GM12878 (cell line): ENCODE measurements around the gene RWDD1. TPM values are rescaled to one million over a fixed set of nuclear protein-coding genes. Genes with fewer than 3 reads are reported as not detected.

Source experiments
- ATAC-seq: fragments of 200-7000 bp; cut with Tn5 transposase; 3 replicates; pipeline ENCODE4 v1.9.1; 2020; ENCODE audit warnings: mild to moderate bottlenecking, moderate library complexity
- BruUV-seq: library from RNA; stranded (reverse); fragments of 400-500 nt; replicated peaks from 2 replicates; lab custom pipeline; 2021; lab: Mats Ljungman, UMichigan
- CTCF ChIA-PET: fragments of 300-600 bp; sonication (Branson Sonifier 250); formaldehyde crosslinking; extraction: SDS; loops from one replicate; lab custom pipeline; 2021; ENCODE audit warnings: inconsistent platforms; lab: Yijun Ruan, JAX
- POLR2A ChIA-PET: fragments of 350-600 bp; formaldehyde crosslinking; extraction: SDS; loops from one replicate; lab custom pipeline; 2021; ENCODE audit warnings: inconsistent platforms; lab: Charles Lee
- RAD21 ChIA-PET: fragments of 300-600 bp; sonication (Branson Sonifier 250); formaldehyde crosslinking; loops from one replicate; lab custom pipeline; 2023; ENCODE audit warnings: antibody characterized with exemption; ENCODE audit not compliant: unreplicated experiment; lab: Charles Lee
- SMC1A ChIA-PET: fragments of 300-600 bp; sonication (Branson Sonifier 250); formaldehyde crosslinking; loops from one replicate; lab custom pipeline; 2023; ENCODE audit not compliant: unreplicated experiment, uncharacterized antibody; lab: Charles Lee
- DNase-seq: peaks from one replicate; pipeline ENCODE4 v3.0.0-alpha.2; 2011; ENCODE audit warnings: low read depth, low spot score
- FAIRE-seq: peaks from 3 replicates; lab custom pipeline; 2011; peaks lifted over from hg19 to GRCh38; lab: Jason Lieb, UNC
- H2AFZ ChIP-seq: 2 replicates; pipeline ENCODE4 v1.6.0; 2011; ENCODE audit warnings: low read depth, low read length, control low read depth; ENCODE audit not compliant: control insufficient read depth
- H3K27ac ChIP-seq: 2 replicates; pipeline ENCODE4 v1.5.1; 2011; ENCODE audit warnings: control low read depth; ENCODE audit not compliant: control insufficient read depth, insufficient read depth
- H3K27me3 ChIP-seq, 2 experiments: replicated peaks in 1 of 2; 2 replicates each; pipeline versions ENCODE4 v1.6.0 to v1.6.1; 2011; ENCODE audit warnings: low read length in 1 of 2; ENCODE audit not compliant: control insufficient read depth in 2 of 2, insufficient read depth in 2 of 2
- H3K36me3 ChIP-seq, 2 experiments: 2 replicates each; pipeline ENCODE4 v1.5.1; 2011; ENCODE audit warnings: low read length in 1 of 2; ENCODE audit not compliant: control insufficient read depth in 2 of 2, insufficient read depth in 2 of 2
- H3K4me1 ChIP-seq: 2 replicates; pipeline ENCODE4 v1.6.1; 2011; ENCODE audit warnings: mild to moderate bottlenecking, low read length, moderate library complexity, mixed read lengths; ENCODE audit not compliant: control insufficient read depth, insufficient read depth
- H3K4me2 ChIP-seq: 2 replicates; pipeline ENCODE4 v1.6.0; 2011; ENCODE audit warnings: control low read depth; ENCODE audit not compliant: control insufficient read depth, insufficient read depth
- H3K4me3 ChIP-seq: fragments of 200-600 bp; sonication (generic); 2 replicates; pipeline ENCODE4 v1.5.1; 2016
- H3K79me2 ChIP-seq: 2 replicates; pipeline ENCODE4 v1.6.0; 2011; ENCODE audit warnings: low read length; ENCODE audit not compliant: control insufficient read depth, insufficient read depth
- H3K9ac ChIP-seq: 2 replicates; pipeline ENCODE4 v1.8.0; 2011; ENCODE audit warnings: low read length, control low read depth, mixed read lengths; ENCODE audit not compliant: control insufficient read depth, insufficient read depth
- H3K9me3 ChIP-seq: replicated peaks from 3 replicates; pipeline ENCODE4 v1.5.1; 2011; ENCODE audit warnings: mild to moderate bottlenecking, low read length; ENCODE audit not compliant: control insufficient read depth, insufficient read depth
- H4K20me1 ChIP-seq: 2 replicates; pipeline ENCODE4 v1.6.0; 2011; ENCODE audit not compliant: control insufficient read depth, insufficient read depth
- FOXK2 ChIP-seq: fragments of 450-650 bp; IDR thresholded peaks from 2 replicates; pipeline ENCODE4 v1.6.1; 2017; ENCODE audit warnings: mild to moderate bottlenecking, moderate library complexity
- KLF5 ChIP-seq: fragments of 450-650 bp; IDR thresholded peaks from 2 replicates; pipeline ENCODE4 v1.6.1; 2014; ENCODE audit warnings: mild to moderate bottlenecking; ENCODE audit not compliant: partially characterized antibody
- MAX ChIP-seq: IDR thresholded peaks from 2 replicates; pipeline ENCODE4 v1.6.1; 2012; ENCODE audit warnings: low read depth, low read length, improper control_type of control experiment
- RAD21 ChIP-seq: IDR thresholded peaks from 2 replicates; pipeline ENCODE4 v1.6.1; 2011; ENCODE audit warnings: mild to moderate bottlenecking, low read depth, low read length, moderate library complexity; ENCODE audit not compliant: insufficient read depth
- RBBP5 ChIP-seq: fragments of 200-600 bp; sonication (generic); conservative IDR thresholded peaks from 2 replicates; pipeline ENCODE4 v1.6.1; 2016
- SIN3A ChIP-seq: IDR thresholded peaks from 2 replicates; pipeline ENCODE4 v1.6.1; 2012; ENCODE audit warnings: low read depth, low read length, improper control_type of control experiment
- YY1 ChIP-seq: IDR thresholded peaks from 2 replicates; pipeline ENCODE4 v1.6.1; 2011; ENCODE audit warnings: low read depth, mild to moderate bottlenecking, low read length
- ZBTB33 ChIP-seq: fragments of 450-650 bp; IDR thresholded peaks from 2 replicates; pipeline ENCODE4 v1.6.1; 2017; ENCODE audit warnings: mild to moderate bottlenecking
- WGBS: methylation state at CpG from one replicate; pipeline ENCODE4 v1.1.6; 2016; ENCODE audit warnings: low lambda C conversion rate; ENCODE audit not compliant: insufficient replicate concordance, insufficient coverage; ENCODE audit errors: missing lambda C conversion rate; 5-methylcytosine and 5-hydroxymethylcytosine counted together
- in situ Hi-C: fragments of 300-500 bp; cut with MboI; formaldehyde crosslinking; loops from 9 replicates; pipeline ENCODE4 v1.14.3; 2018; ENCODE audit warnings: mixed read lengths
- intact Hi-C: fragments of 100-400 bp; cut with micrococcal nuclease; formaldehyde crosslinking; loops from one replicate; pipeline ENCODE4 v1.14.2; 2022; ENCODE audit not compliant: unreplicated experiment
- polyA plus RNA-seq, 11 experiments: library from polyadenylated mRNA; depleted of rRNA in 4 of 11; unstranded in 6 of 11; stranded (reverse) in 5 of 11; fragments of >200 nt; fragmentation: Nextera tagmentation in 4 of 11; fragmentation: Illumina TruSeq in 1 of 11; extraction: Ambion mirVana in 4 of 11; extraction: Trizol in 1 of 11; gene quantifications; 1 replicate in 1 of 11; 2 replicates in 10 of 11; pipeline versions ENCODE4 v1.2.1 to v1.2.3, GENCODE V29; 2011 to 2016; ENCODE audit warnings: inconsistent platforms in 2 of 11, missing spikeins in 2 of 11, low read depth in 1 of 11
- total RNA-seq, 4 experiments: library from RNA; depleted of rRNA in 3 of 4; stranded (reverse); fragments of >200 nt in 3 of 4; fragmentation: Illumina TruSeq in 1 of 4; extraction: Trizol in 1 of 4; gene quantifications; 2 replicates each; pipeline versions ENCODE4 v1.2.1 to v1.2.3, GENCODE V29; 2013 to 2021
- TF ChIP-seq, protein P1 (sequence below): IDR thresholded peaks from 2 replicates; pipeline ENCODE4 v1.6.1; 2011; ENCODE audit warnings: low read depth, low read length, improper control_type of control experiment, borderline replicate concordance
- TF ChIP-seq, protein P2 (sequence below): IDR thresholded peaks from 2 replicates; pipeline ENCODE4 v1.6.1; 2012; ENCODE audit warnings: improper control_type of control experiment, low read depth, low read length; ENCODE audit not compliant: insufficient replicate concordance

RWDD1 gene
- total and polyA plus RNA-seq, 10 of the 15 experiments (the other 5 are each of a cell fraction or from before 2014, with no cell fraction given) = 40.1 to 107 (median 65.8) TPM

DNA sequence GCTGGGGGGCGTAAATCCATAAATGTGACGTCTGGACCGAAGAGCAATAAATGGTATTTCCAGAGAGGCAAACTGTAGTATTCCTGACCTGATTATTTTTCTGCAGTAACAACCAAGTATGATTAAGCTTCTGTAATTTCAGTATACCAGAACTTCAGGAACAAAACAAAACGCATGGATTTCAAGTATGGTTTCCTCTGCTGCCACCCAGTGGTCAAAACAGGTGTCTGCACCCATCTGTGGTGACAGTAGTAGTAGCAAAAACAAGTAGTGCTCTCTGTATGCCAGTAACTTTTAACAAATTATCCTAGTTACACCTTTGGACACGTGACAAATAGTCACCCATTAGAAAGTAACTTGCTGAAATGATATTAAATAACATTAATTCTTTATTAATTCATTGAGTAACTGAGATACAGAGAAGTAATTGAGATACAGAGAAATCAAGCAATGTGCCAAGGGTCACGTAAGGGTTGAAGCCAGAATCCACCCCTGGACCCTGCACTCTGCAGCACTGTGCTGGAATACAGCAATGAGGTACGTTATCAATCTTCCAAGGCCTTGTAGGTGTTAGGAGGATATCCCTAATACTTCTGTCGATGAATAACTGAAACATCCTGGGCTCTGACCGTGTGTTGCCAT lies 9.8 kb upstream of the RWDD1 start (continued):
- no peak for TF ChIP-seq MAX
- no peak for TF ChIP-seq RBBP5
- TF ChIP-seq RAD21 = peak; percentile 81
- peak; percentile 39; the same call in 1 of the 2 replicates for TF ChIP-seq YY1
- TF ChIP-seq KLF5 = no peak
- no peak for TF ChIP-seq ZBTB33

DNA sequence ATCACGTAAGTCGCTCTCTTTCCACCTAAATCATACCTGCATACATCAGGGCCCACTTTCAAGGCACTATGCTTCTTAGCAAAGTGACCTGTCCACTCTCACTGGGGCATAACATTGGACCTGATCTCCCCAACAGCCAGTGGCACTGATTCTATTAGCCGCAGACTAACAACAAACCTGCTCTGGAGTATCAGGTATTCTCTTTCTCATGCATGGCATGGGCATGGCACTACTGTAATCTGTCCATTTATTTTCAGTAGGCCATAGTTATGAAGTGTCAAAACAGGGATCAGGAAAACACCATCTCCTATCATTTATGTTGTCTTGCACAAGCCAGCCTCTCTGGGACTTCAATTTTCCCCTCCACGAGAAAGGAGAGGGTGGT lies 9.3 kb upstream of the RWDD1 start:
- no peaks in the 10 kb centered on the region for H4K20me1 ChIP-seq
- no peak overlapping the region for H3K4me2 ChIP-seq
- H3K27me3 ChIP-seq = no peaks in the 10 kb centered on the region; a peak in 1 of 4 replicates
- H3K27ac ChIP-seq = no peak overlapping the region
- no peak overlapping the region for H2AFZ ChIP-seq
- ChIA-PET CTCF (interaction anchor here (0.6 to 3.6 kb wide), 9 partner anchors 10 to 295 kb away, joined by 3 to 24 read pairs (median 7); partner anchors contain the start of gene RWDD1), SMC1A (interaction anchor here (3.2 to 4.3 kb wide), 3 partner anchors 10 to 294 kb away, joined by 18 to 39 read pairs (median 18); partner anchors contain the start of gene RWDD1), POLR2A (interaction anchor here (1.1 kb wide), 1 partner anchor 294 kb away, joined by 4 read pairs; no protein-coding TSS in a partner anchor), RAD21 (interaction anchor here (1.1 to 2.5 kb wide), 3 partner anchors 10 to 293 kb away, joined by 3 to 12 read pairs (median 9); no protein-coding TSS in a partner anchor)
- H3K4me1 ChIP-seq = no peaks in the 10 kb centered on the region
- DNase-seq (no peak), FAIRE-seq (no peak), ATAC-seq (no peak)
- intact Hi-C loops (loop anchor here (5.0 kb wide), 1 partner anchor 450 kb away; no protein-coding TSS in a partner anchor), in situ Hi-C loops (no loop called here)
- no peak overlapping the region for H3K4me3 ChIP-seq
- H3K9me3 ChIP-seq = no peaks in the 10 kb centered on the region
- no peaks in the 10 kb centered on the region for H3K36me3 ChIP-seq
- H3K9ac ChIP-seq = no peak overlapping the region
- no TSS peak for BruUV-seq
- WGBS = 87% methylated on average over 4 of the region's 4 CpGs
- H3K79me2 ChIP-seq = no peaks in the 10 kb centered on the region
- TF ChIP-seq, protein P1, sequence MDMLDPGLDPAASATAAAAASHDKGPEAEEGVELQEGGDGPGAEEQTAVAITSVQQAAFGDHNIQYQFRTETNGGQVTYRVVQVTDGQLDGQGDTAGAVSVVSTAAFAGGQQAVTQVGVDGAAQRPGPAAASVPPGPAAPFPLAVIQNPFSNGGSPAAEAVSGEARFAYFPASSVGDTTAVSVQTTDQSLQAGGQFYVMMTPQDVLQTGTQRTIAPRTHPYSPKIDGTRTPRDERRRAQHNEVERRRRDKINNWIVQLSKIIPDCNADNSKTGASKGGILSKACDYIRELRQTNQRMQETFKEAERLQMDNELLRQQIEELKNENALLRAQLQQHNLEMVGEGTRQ = no peak
- TF ChIP-seq, protein P2, sequence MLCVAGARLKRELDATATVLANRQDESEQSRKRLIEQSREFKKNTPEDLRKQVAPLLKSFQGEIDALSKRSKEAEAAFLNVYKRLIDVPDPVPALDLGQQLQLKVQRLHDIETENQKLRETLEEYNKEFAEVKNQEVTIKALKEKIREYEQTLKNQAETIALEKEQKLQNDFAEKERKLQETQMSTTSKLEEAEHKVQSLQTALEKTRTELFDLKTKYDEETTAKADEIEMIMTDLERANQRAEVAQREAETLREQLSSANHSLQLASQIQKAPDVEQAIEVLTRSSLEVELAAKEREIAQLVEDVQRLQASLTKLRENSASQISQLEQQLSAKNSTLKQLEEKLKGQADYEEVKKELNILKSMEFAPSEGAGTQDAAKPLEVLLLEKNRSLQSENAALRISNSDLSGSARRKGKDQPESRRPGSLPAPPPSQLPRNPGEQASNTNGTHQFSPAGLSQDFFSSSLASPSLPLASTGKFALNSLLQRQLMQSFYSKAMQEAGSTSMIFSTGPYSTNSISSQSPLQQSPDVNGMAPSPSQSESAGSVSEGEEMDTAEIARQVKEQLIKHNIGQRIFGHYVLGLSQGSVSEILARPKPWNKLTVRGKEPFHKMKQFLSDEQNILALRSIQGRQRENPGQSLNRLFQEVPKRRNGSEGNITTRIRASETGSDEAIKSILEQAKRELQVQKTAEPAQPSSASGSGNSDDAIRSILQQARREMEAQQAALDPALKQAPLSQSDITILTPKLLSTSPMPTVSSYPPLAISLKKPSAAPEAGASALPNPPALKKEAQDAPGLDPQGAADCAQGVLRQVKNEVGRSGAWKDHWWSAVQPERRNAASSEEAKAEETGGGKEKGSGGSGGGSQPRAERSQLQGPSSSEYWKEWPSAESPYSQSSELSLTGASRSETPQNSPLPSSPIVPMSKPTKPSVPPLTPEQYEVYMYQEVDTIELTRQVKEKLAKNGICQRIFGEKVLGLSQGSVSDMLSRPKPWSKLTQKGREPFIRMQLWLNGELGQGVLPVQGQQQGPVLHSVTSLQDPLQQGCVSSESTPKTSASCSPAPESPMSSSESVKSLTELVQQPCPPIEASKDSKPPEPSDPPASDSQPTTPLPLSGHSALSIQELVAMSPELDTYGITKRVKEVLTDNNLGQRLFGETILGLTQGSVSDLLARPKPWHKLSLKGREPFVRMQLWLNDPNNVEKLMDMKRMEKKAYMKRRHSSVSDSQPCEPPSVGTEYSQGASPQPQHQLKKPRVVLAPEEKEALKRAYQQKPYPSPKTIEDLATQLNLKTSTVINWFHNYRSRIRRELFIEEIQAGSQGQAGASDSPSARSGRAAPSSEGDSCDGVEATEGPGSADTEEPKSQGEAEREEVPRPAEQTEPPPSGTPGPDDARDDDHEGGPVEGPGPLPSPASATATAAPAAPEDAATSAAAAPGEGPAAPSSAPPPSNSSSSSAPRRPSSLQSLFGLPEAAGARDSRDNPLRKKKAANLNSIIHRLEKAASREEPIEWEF = no peak
- TF ChIP-seq FOXK2 = no peak
- TF ChIP-seq SIN3A = no peak
